ENCODE measurements around the gene HK2.

HK2 gene

GRCh38 chr2:74863802-74864248 lies 29.9 kb downstream of the HK2 start:
- no peaks in the 10 kb centered on the region for H3K27me3 ChIP-seq
- H3K9me3 ChIP-seq: no peaks in the 10 kb centered on the region
- intact Hi-C loops (cut with DNase I; ENCODE audit: low total_unique reads): no loop called here
- DNase-seq: no peak
- no peak overlapping the region for H3K4me3 ChIP-seq
- TF ChIP-seq CTCF (IDR thresholded peaks at IDR 0.05): no peak
- H3K4me1 ChIP-seq: peaks cover 0 to 64% (median 16%) of the 10 kb centered on the region in 4 donors
- peak overlapping the region in 1 of 2 donors; percentile 33 for H3K27ac ChIP-seq
- H3K36me3 ChIP-seq: no peaks in the 10 kb centered on the region

DNA sequence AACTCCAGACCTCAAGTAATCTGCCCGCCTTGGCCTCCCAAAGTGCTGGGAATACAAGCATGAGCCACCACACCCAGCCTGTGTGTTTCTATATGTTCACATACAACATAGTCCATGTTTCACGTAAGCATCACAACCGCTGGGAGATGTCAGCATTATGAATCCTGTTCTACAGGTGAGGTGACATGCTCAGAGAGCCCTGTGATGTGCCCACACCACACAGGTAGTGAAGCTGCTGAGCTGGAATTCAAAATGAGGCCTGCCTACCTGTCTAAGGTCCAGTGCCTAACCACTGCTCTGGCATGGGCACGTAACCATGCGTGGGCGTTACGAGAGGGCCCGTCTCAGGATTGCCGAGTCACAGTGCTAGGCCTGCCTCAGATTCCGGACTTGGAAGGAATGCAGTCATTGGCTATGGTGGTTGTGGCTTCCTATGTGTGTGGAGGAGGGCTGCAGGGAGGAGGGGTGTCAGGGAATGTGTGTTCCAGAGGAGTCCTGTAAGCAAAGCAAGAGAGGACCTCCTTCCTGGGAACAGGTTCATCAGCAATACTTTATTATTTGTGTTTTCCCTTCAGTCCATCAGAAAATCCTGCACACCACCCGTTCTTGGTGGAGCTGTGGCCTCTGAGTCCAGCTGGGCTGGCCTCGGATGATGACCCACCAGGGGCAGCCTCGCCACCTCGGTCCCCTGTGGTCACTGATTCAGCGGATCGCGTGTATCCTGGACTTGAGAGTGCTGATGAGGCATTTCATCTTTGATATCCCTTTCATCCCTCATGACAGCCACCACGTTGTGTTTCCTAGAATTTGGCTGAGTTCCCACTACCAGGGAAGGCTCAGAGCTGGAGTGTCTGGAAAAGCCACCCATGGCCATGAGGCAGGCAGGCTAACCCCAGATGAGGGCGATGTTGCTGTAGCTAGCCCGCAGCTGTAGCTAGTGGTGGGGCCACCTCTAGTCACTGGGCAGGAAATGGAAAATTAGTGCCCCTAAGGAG lies 31.1 kb downstream of the HK2 start:
- intact Hi-C loops (cut with DNase I; ENCODE audit: low total_unique reads): no loop called here
- peaks cover 0 to 61% (median 16%) of the 10 kb centered on the region in 4 donors for H3K4me1 ChIP-seq
- H3K9me3 ChIP-seq: no peaks in the 10 kb centered on the region
- H3K36me3 ChIP-seq: no peaks in the 10 kb centered on the region
- H3K4me3 ChIP-seq: no peak overlapping the region
- no peak for TF ChIP-seq CTCF (IDR thresholded peaks at IDR 0.05)
- H3K27ac ChIP-seq: peak overlapping the region in 1 of 2 donors; percentile 33
- no peak for DNase-seq
- no peaks in the 10 kb centered on the region for H3K27me3 ChIP-seq

DNA sequence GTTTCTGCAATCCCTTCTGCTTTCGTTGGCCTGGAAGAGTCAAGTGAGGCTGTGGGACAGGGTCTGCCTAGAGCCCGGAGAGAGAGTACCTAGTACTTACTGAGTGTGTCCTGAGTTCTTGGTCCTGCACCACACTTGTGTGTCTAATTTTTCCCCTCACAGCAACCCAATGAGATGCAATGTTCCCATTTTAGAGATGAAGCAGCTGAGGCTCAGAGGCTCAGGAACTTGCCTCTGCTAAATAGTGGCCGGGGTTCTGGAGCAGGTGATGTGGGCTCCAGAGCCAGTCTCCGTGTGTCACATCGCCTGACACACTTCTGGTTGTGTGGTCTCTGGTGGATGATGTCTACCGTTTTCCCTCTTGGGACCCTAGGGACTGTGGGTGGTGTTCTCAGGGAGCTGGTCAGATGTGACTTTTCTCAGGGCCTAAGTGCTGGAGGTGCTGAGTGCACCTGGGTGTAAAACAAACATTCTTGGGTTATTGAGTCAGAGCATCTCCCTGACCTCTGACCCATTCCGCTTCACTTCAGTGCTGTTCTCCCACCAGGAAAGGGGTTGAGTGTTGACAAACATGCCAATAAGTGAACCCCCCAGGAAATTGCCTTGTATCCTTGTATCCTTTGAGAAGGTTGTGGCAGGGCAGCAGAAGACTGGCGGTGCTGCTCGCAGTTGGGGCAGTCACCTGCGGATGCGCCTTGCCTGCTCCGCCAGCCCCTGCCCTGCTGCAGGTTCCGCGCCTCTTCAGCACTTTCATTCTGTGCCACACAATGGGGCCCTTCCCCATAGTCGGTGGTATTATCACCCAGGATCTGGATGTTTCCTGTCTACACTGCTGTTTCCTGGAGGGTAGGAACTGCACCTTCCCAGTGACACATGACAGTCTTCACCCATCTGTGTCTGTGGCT lies 32.1 kb downstream of the HK2 start:
- DNase-seq: no peak
- H3K4me1 ChIP-seq: peaks cover 0 to 51% (median 16%) of the 10 kb centered on the region in 4 donors
- no peak overlapping the region for H3K4me3 ChIP-seq
- H3K36me3 ChIP-seq: no peaks in the 10 kb centered on the region
- H3K27ac ChIP-seq: peak overlapping the region in 1 of 2 donors; percentile 33
- no peak for TF ChIP-seq CTCF (IDR thresholded peaks at IDR 0.05)
- intact Hi-C loops (cut with DNase I; ENCODE audit: low total_unique reads): no loop called here
- no peaks in the 10 kb centered on the region for H3K27me3 ChIP-seq
- no peaks in the 10 kb centered on the region for H3K9me3 ChIP-seq

GRCh38 chr2:74867841-74868658 lies 34.1 kb downstream of the HK2 start:
- peaks cover 0 to 51% (median 16%) of the 10 kb centered on the region in 4 donors for H3K4me1 ChIP-seq
- H3K27me3 ChIP-seq: no peaks in the 10 kb centered on the region
- intact Hi-C loops (cut with DNase I; ENCODE audit: low total_unique reads): no loop called here
- H3K27ac ChIP-seq: peak overlapping the region; percentile 60 to 76
- peak in 1 of 2 donors; percentile 76 for DNase-seq
- H3K36me3 ChIP-seq: no peaks in the 10 kb centered on the region
- H3K4me3 ChIP-seq: no peak overlapping the region
- H3K9me3 ChIP-seq: no peaks in the 10 kb centered on the region
- TF ChIP-seq CTCF (IDR thresholded peaks at IDR 0.05): no peak

DNA sequence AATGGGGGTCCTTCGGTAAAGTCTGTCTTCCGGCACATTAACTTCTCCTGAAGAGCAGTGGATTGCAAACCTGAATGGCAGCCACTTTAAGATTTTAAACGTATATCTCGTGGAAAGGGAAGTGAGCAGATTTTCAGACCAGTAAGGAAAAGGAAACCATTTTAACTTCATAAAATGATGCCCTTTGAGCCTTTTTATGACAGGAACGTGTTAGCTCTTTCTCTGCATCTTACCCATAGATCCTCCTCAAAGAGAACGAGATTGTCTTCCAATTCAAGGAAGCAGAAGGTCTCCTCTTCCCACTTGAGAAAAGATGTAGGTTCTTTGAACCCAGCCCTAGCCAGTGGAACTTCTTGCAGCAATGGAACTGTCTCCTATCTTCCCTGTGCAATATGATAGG lies 35.6 kb downstream of the HK2 start:
- TF ChIP-seq CTCF (IDR thresholded peaks at IDR 0.05): no peak
- no peaks in the 10 kb centered on the region for H3K27me3 ChIP-seq
- H3K4me1 ChIP-seq: peaks cover 0 to 44% (median 15%) of the 10 kb centered on the region in 4 donors
- H3K4me3 ChIP-seq: no peak overlapping the region
- intact Hi-C loops (cut with DNase I; ENCODE audit: low total_unique reads): no loop called here
- no peak overlapping the region for H3K27ac ChIP-seq
- no peak for DNase-seq
- no peaks in the 10 kb centered on the region for H3K9me3 ChIP-seq
- peaks cover 0 to 15% (median 0%) of the 10 kb centered on the region in 3 donors for H3K36me3 ChIP-seq

Data from tibial artery (tissue), 4 donors.